B cell (primary cell): Measurements from ENCODE around the gene PHOX2B. TPM values are rescaled to one million over a fixed set of nuclear protein-coding genes. Genes with fewer than 3 reads are reported as not detected.

Source experiments
- ATAC-seq: fragments of 200-7000 bp; cut with Tn5 transposase; one replicate; pipeline ENCODE4 v1.10.0; 2021; ENCODE audit warnings: low read depth, mild to moderate bottlenecking, moderate number of reproducible peaks, moderate library complexity
- CTCF ChIA-PET: fragments of 350-600 bp; sonication (Branson Sonifier 250); formaldehyde crosslinking; loops from one replicate; lab custom pipeline; 2021; ENCODE audit warnings: antibody characterized with exemption, inconsistent platforms; lab: Charles Lee
- POLR2A ChIA-PET: fragments of 350-600 bp; sonication (Branson Sonifier 250); formaldehyde crosslinking; loops from one replicate; lab custom pipeline; 2021; ENCODE audit warnings: antibody characterized with exemption; lab: Charles Lee
- DNase-seq: peaks from one replicate; pipeline ENCODE4 v3.0.0; 2013
- H2AFZ ChIP-seq: 2 replicates; pipeline ENCODE4 v1.6.1; 2012; ENCODE audit warnings: mild to moderate bottlenecking, low read depth, low read length; ENCODE audit not compliant: insufficient read depth, poor library complexity, severe bottlenecking
- H3K27ac ChIP-seq, 2 donors: 1 replicate in 1 of 2; 2 replicates in 1 of 2; pipeline ENCODE4 v1.5.1; 2012 to 2013; ENCODE audit warnings: low read length in 2 of 2, mild to moderate bottlenecking in 2 of 2, moderate library complexity in 1 of 2
- H3K27me3 ChIP-seq, 4 experiments: fragments of 200-600 bp in 1 of 4; sonication (generic) in 1 of 4; replicated peaks in 1 of 4; 1 replicate in 2 of 4; 2 replicates in 2 of 4; pipeline versions ENCODE4 v1.6.1 to v1.7.0; 2013 to 2016; ENCODE audit warnings: low read length in 3 of 4, mild to moderate bottlenecking in 2 of 4, mixed read lengths in 1 of 4, moderate library complexity in 1 of 4; ENCODE audit not compliant: insufficient read depth in 4 of 4, control insufficient read depth in 3 of 4; ENCODE audit errors: control extremely low read depth in 1 of 4
- H3K36me3 ChIP-seq, 2 experiments: replicated peaks in 1 of 2; 1 replicate in 1 of 2; 2 replicates in 1 of 2; pipeline versions ENCODE4 v1.6.1 to v1.7.1; 2013; ENCODE audit warnings: low read length in 1 of 2; ENCODE audit not compliant: insufficient read depth in 2 of 2, control insufficient read depth in 1 of 2; ENCODE audit errors: control extremely low read depth in 1 of 2, extremely low read depth in 1 of 2
- H3K4me1 ChIP-seq, 2 donors: fragments of 200-600 bp in 1 of 2; sonication (generic) in 1 of 2; 1 replicate in 1 of 2; 2 replicates in 1 of 2; pipeline versions ENCODE4 v1.5.1 to v1.6.1; 2013 to 2017; ENCODE audit warnings: low read length in 2 of 2; ENCODE audit not compliant: control insufficient read depth in 2 of 2, insufficient read depth in 2 of 2
- H3K4me2 ChIP-seq: replicated peaks from 2 replicates; pipeline ENCODE3; 2012; ENCODE audit warnings: mild to moderate bottlenecking, low read depth, low read length; ENCODE audit not compliant: poor library complexity, severe bottlenecking
- H3K4me3 ChIP-seq, 5 experiments: fragments of 200-600 bp in 1 of 5; sonication (generic) in 1 of 5; 1 replicate in 3 of 5; 2 replicates in 2 of 5; pipeline versions ENCODE4 v1.5.1 to v1.7.0; 2011 to 2016; ENCODE audit warnings: low read length in 4 of 5, mild to moderate bottlenecking in 4 of 5, low read depth in 2 of 5, control low read depth in 1 of 5, moderate library complexity in 1 of 5; ENCODE audit not compliant: insufficient read depth in 1 of 5; ENCODE audit errors: control extremely low read depth in 1 of 5, extremely low read depth in 1 of 5
- H3K79me2 ChIP-seq: fragments of 200-600 bp; sonication (generic); one replicate; pipeline ENCODE4 v1.6.0; 2016; ENCODE audit warnings: low read length; ENCODE audit not compliant: control insufficient read depth, insufficient read depth
- H3K9ac ChIP-seq: fragments of 200-600 bp; sonication (generic); 2 replicates; pipeline ENCODE4 v1.6.1; 2017; ENCODE audit warnings: mild to moderate bottlenecking, low read length, moderate library complexity
- H3K9me3 ChIP-seq, 3 donors: one replicate each; pipeline versions ENCODE4 v1.6.1 to v1.7.1; 2013; ENCODE audit warnings: low read length in 2 of 3; ENCODE audit not compliant: control insufficient read depth in 2 of 3, insufficient read depth in 1 of 3; ENCODE audit errors: control extremely low read depth in 1 of 3
- H4K20me1 ChIP-seq: 2 replicates; pipeline ENCODE4 v1.6.0; 2012; ENCODE audit warnings: mild to moderate bottlenecking, low read length; ENCODE audit not compliant: insufficient read depth, control insufficient read depth, poor library complexity, severe bottlenecking
- H3K27ac Mint-ChIP-seq: one replicate; pipeline ENCODE4 v1.8.0; 2021; ENCODE audit warnings: mixed read lengths
- H3K27me3 Mint-ChIP-seq: one replicate; pipeline ENCODE4 v1.8.0; 2021; ENCODE audit warnings: mixed read lengths
- H3K4me1 Mint-ChIP-seq: one replicate; pipeline ENCODE4 v1.8.0; 2021; ENCODE audit warnings: mixed read lengths
- H3K4me3 Mint-ChIP-seq: one replicate; pipeline ENCODE4 v1.8.0; 2021; ENCODE audit warnings: mixed read lengths
- H3K9me3 Mint-ChIP-seq: one replicate; pipeline ENCODE4 v1.8.0; 2022; ENCODE audit warnings: mixed read lengths; ENCODE audit not compliant: insufficient read depth
- EZH2 ChIP-seq: IDR thresholded peaks from 2 replicates; pipeline ENCODE4 v1.6.1; 2012; ENCODE audit warnings: borderline replicate concordance, low read depth, mild to moderate bottlenecking, moderate library complexity, low read length; ENCODE audit not compliant: insufficient read depth, poor library complexity, severe bottlenecking
- WGBS: methylation state at CpG from one replicate; pipeline ENCODE4 v1.1.5; 2013; ENCODE audit warnings: missing lambda C conversion rate; ENCODE audit not compliant: insufficient coverage; 5-methylcytosine and 5-hydroxymethylcytosine counted together
- intact Hi-C: fragments of 100-400 bp; cut with micrococcal nuclease; formaldehyde crosslinking; loops from one replicate; pipeline ENCODE4 v1.10.0; 2022
- polyA plus RNA-seq: library from polyadenylated mRNA; depleted of rRNA; stranded (reverse); fragments of >200 nt; gene quantifications from 2 replicates; pipeline ENCODE4 v1.2.3, GENCODE V29; 2012
- total RNA-seq, 2 donors: library from RNA; stranded (reverse); fragments of 120-200 nt in 1 of 2; gene quantifications; 1 replicate in 1 of 2; 2 replicates in 1 of 2; pipeline versions ENCODE4 v1.2.3 to v1.2.4, GENCODE V29; 2013 to 2022
- TF ChIP-seq, protein P1 (sequence below): fragments of 200-600 bp; IDR thresholded peaks from one replicate; pipeline ENCODE4 v1.8.0; 2022; ENCODE audit warnings: antibody characterized with exemption, mild to moderate bottlenecking

The PHOX2B gene
- total and polyA plus RNA-seq, 2 donors (not counting 1 experiment from before 2014, with no cell fraction given), result not detected

DNA sequence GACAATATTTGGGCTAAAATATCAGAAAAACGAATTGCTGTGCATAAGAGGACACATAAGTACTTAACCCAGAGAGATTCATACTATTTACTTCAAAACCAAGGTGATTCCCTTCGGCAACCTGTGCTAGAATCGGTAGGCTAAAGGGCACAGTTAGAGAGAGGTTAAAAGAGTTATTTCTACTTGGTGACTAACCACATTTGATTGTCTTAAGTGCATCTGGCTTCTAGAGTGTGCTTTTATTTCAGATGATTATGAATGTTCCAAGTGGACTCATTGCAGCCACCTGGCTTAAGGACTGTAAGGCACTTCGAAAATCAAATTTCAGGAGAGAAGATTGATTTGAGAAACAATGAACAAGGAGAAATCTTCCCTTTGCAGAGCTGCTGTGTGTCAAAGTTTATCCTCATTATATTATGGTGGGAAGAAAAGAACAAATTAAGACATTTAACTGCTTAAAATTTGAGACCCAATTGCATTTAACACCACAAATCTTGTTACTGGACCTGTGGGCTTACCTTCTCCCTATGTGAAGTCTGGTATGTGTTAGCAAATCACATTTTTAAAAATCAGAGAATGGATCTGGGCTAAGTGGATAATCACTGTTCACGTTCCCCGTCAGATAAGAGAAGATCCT is 34.0 kb downstream of the PHOX2B start:
- CTCF ChIA-PET, result no interaction called here
- intact Hi-C loops, result no loop called here

DNA sequence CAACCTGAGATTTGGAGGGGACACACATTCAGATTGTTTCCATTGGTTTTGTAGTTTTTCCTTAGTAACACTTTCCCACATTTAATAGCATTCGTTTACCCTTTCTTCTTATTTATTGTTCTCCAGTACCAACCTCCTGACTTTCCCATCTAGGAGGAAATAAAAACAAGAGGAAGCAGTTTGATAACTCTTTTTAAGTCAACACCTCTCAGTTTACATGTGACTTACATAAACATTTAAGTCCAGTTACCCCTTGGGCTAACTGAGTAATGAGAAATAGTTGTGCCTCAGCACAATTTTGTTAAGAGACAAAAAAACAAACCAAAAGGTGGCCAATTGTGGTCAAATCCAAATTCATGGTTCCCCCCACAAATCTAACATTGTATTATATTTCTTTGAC is 34.8 kb downstream of the PHOX2B start:
- TF ChIP-seq, protein P1, sequence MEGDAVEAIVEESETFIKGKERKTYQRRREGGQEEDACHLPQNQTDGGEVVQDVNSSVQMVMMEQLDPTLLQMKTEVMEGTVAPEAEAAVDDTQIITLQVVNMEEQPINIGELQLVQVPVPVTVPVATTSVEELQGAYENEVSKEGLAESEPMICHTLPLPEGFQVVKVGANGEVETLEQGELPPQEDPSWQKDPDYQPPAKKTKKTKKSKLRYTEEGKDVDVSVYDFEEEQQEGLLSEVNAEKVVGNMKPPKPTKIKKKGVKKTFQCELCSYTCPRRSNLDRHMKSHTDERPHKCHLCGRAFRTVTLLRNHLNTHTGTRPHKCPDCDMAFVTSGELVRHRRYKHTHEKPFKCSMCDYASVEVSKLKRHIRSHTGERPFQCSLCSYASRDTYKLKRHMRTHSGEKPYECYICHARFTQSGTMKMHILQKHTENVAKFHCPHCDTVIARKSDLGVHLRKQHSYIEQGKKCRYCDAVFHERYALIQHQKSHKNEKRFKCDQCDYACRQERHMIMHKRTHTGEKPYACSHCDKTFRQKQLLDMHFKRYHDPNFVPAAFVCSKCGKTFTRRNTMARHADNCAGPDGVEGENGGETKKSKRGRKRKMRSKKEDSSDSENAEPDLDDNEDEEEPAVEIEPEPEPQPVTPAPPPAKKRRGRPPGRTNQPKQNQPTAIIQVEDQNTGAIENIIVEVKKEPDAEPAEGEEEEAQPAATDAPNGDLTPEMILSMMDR, result no peak
- no peak for TF ChIP-seq EZH2
- no peak overlapping the region for H3K9ac ChIP-seq
- CTCF ChIA-PET, result no interaction called here
- Mint-ChIP-seq H3K27me3 (peaks cover 7% of the 10 kb centered on the region), H3K27ac (no peak overlapping the region), H3K4me1 (no peaks in the 10 kb centered on the region), H3K9me3 (no peaks in the 10 kb centered on the region), H3K4me3 (no peak overlapping the region)
- H3K79me2 ChIP-seq, result no peaks in the 10 kb centered on the region
- WGBS, result no CpG with 5 or more reads among the region's 1 CpG
- no peak for ATAC-seq
- intact Hi-C loops, result no loop called here
- no peak for DNase-seq
- H3K36me3 ChIP-seq, result no peaks in the 10 kb centered on the region
- POLR2A ChIA-PET, result no interaction called here
- H3K4me1 ChIP-seq, result no peaks in the 10 kb centered on the region
- no peak overlapping the region for H3K27ac ChIP-seq
- H3K9me3 ChIP-seq, result no peaks in the 10 kb centered on the region
- no peaks in the 10 kb centered on the region for H4K20me1 ChIP-seq
- no peak overlapping the region for H3K4me2 ChIP-seq
- no peak overlapping the region for H3K4me3 ChIP-seq
- no peaks in the 10 kb centered on the region for H3K27me3 ChIP-seq
- H2AFZ ChIP-seq, result no peak overlapping the region

More for the DNA sequence above, 34.0 kb downstream of the PHOX2B start:
- H3K4me1 Mint-ChIP-seq, result no peaks in the 10 kb centered on the region
- no peak overlapping the region for H3K27ac ChIP-seq
- H3K27me3 ChIP-seq, result no peaks in the 10 kb centered on the region
- no peak overlapping the region for H3K27ac Mint-ChIP-seq
- no peaks in the 10 kb centered on the region for H3K4me1 ChIP-seq
- peaks cover 4% of the 10 kb centered on the region for H3K27me3 Mint-ChIP-seq
- no peak for ATAC-seq
- WGBS, result 86% methylated on average over 1 of the region's 6 CpGs
- TF ChIP-seq, protein P1, result no peak
- no peak for TF ChIP-seq EZH2
- H3K4me2 ChIP-seq, result no peak overlapping the region
- H3K79me2 ChIP-seq, result no peaks in the 10 kb centered on the region
- POLR2A ChIA-PET, result no interaction called here
- DNase-seq, result no peak
- H3K4me3 Mint-ChIP-seq, result no peak overlapping the region
- H3K4me3 ChIP-seq, result no peak overlapping the region
- no peaks in the 10 kb centered on the region for H3K36me3 ChIP-seq
- no peak overlapping the region for H2AFZ ChIP-seq
- H3K9ac ChIP-seq, result no peak overlapping the region
- no peaks in the 10 kb centered on the region for H3K9me3 Mint-ChIP-seq
- H4K20me1 ChIP-seq, result no peaks in the 10 kb centered on the region
- H3K9me3 ChIP-seq, result no peaks in the 10 kb centered on the region
